ENCODE measurements around the gene HLCS. TPM values are rescaled to one million over a fixed set of nuclear protein-coding genes. Genes with fewer than 3 reads are reported as not detected.
A peak's percentile ranks its signal among the peaks of the same experiment; 100 is the strongest.

HLCS gene
- total and polyA plus RNA-seq, 2 donors (not counting 1 experiment from before 2014, with no cell fraction given): 23.1 to 40.0 TPM

DNA sequence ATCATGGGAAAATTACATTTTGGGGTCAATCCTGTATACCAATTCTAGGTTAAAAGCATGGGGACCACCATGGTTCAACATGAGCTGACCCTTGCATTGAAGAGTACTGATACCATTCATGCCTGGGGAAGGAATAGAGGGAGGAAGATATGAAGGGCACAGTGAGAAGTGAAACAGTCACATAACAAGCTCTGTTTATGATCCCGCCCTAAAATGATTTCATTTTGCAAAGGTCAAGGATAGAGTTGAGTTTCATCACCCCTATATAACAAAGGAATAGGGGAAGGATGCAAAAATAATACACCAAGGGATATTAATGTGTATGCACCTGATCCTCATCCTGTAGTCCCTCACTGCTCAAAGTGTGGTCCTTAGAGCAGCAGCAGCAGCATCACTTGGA, 2.5 kb upstream of the HLCS start:
- Histone ChIP-seq H3K36me3 (ENCODE audit: control insufficient read depth, insufficient read depth, low read length) (no peaks in the 10 kb centered on the region), H3K27ac (ENCODE audit: insufficient read depth, low read length) (no peak overlapping the region), H3K79me2 (ENCODE audit: control insufficient read depth, insufficient read depth, low read length) (no peaks in the 10 kb centered on the region), H3K4me3 (replicated peaks in 1 of 4; ENCODE audit: control extremely low read depth in 1 of 4, insufficient read depth in 1 of 4, low read depth in 3 of 4, low read length in 4 of 4) (no peak overlapping the region), H3K4me1 (ENCODE audit: control insufficient read depth, extremely low read depth, insufficient read depth, low read length) (no peaks in the 10 kb centered on the region), H4K20me1 (ENCODE audit: control insufficient read depth, extremely low read depth, insufficient read depth, low read length) (no peaks in the 10 kb centered on the region), H3K4me2 (ENCODE audit: extremely low read depth, insufficient read depth, low read length) (no peak overlapping the region), H3K9me3 (ENCODE audit: control insufficient read depth, insufficient read depth, low read depth, low read length) (no peaks in the 10 kb centered on the region), H3K9ac (ENCODE audit: insufficient read depth, low read length) (no peak overlapping the region), H3K27me3 (ENCODE audit: control insufficient read depth, insufficient read depth, low read length) (no peaks in the 10 kb centered on the region), H2AFZ (ENCODE audit: low read length) (no peak overlapping the region)
- TF ChIP-seq EZH2 (IDR thresholded peaks at IDR 0.05; ENCODE audit: low read length, missing control alignments): no peak
- TF ChIP-seq, protein P1, sequence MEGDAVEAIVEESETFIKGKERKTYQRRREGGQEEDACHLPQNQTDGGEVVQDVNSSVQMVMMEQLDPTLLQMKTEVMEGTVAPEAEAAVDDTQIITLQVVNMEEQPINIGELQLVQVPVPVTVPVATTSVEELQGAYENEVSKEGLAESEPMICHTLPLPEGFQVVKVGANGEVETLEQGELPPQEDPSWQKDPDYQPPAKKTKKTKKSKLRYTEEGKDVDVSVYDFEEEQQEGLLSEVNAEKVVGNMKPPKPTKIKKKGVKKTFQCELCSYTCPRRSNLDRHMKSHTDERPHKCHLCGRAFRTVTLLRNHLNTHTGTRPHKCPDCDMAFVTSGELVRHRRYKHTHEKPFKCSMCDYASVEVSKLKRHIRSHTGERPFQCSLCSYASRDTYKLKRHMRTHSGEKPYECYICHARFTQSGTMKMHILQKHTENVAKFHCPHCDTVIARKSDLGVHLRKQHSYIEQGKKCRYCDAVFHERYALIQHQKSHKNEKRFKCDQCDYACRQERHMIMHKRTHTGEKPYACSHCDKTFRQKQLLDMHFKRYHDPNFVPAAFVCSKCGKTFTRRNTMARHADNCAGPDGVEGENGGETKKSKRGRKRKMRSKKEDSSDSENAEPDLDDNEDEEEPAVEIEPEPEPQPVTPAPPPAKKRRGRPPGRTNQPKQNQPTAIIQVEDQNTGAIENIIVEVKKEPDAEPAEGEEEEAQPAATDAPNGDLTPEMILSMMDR (conservative IDR thresholded peaks at IDR 0.05 in 1 of 2, IDR thresholded peaks at IDR 0.05 in 1 of 2; ENCODE audit: low read depth in 1 of 2, low read length in 2 of 2): no peak
- no peak for DNase-seq (ENCODE audit: low read depth in 2 of 2)

GRCh38 chr21:36968414-36968813, 1.9 kb upstream of the HLCS start:
- no peaks in the 10 kb centered on the region for H4K20me1 ChIP-seq (ENCODE audit: control insufficient read depth, extremely low read depth, insufficient read depth, low read length)
- H3K4me2 ChIP-seq (ENCODE audit: extremely low read depth, insufficient read depth, low read length): no peak overlapping the region
- no peak for DNase-seq (ENCODE audit: low read depth in 2 of 2)
- H3K79me2 ChIP-seq (ENCODE audit: control insufficient read depth, insufficient read depth, low read length): no peaks in the 10 kb centered on the region
- H3K9ac ChIP-seq (ENCODE audit: insufficient read depth, low read length): no peak overlapping the region
- H3K4me1 ChIP-seq (ENCODE audit: control insufficient read depth, extremely low read depth, insufficient read depth, low read length): no peaks in the 10 kb centered on the region
- H3K27ac ChIP-seq (ENCODE audit: insufficient read depth, low read length): no peak overlapping the region
- no peak overlapping the region for H2AFZ ChIP-seq (ENCODE audit: low read length)
- H3K27me3 ChIP-seq (ENCODE audit: control insufficient read depth, insufficient read depth, low read length): no peaks in the 10 kb centered on the region
- no peaks in the 10 kb centered on the region for H3K9me3 ChIP-seq (ENCODE audit: control insufficient read depth, insufficient read depth, low read depth, low read length)
- no peak overlapping the region for H3K4me3 ChIP-seq (replicated peaks in 1 of 4; ENCODE audit: control extremely low read depth in 1 of 4, insufficient read depth in 1 of 4, low read depth in 3 of 4, low read length in 4 of 4)
- TF ChIP-seq EZH2 (IDR thresholded peaks at IDR 0.05; ENCODE audit: low read length, missing control alignments): no peak
- TF ChIP-seq, protein P1 (conservative IDR thresholded peaks at IDR 0.05 in 1 of 2, IDR thresholded peaks at IDR 0.05 in 1 of 2; ENCODE audit: low read depth in 1 of 2, low read length in 2 of 2): no peak
- H3K36me3 ChIP-seq (ENCODE audit: control insufficient read depth, insufficient read depth, low read length): no peaks in the 10 kb centered on the region

DNA sequence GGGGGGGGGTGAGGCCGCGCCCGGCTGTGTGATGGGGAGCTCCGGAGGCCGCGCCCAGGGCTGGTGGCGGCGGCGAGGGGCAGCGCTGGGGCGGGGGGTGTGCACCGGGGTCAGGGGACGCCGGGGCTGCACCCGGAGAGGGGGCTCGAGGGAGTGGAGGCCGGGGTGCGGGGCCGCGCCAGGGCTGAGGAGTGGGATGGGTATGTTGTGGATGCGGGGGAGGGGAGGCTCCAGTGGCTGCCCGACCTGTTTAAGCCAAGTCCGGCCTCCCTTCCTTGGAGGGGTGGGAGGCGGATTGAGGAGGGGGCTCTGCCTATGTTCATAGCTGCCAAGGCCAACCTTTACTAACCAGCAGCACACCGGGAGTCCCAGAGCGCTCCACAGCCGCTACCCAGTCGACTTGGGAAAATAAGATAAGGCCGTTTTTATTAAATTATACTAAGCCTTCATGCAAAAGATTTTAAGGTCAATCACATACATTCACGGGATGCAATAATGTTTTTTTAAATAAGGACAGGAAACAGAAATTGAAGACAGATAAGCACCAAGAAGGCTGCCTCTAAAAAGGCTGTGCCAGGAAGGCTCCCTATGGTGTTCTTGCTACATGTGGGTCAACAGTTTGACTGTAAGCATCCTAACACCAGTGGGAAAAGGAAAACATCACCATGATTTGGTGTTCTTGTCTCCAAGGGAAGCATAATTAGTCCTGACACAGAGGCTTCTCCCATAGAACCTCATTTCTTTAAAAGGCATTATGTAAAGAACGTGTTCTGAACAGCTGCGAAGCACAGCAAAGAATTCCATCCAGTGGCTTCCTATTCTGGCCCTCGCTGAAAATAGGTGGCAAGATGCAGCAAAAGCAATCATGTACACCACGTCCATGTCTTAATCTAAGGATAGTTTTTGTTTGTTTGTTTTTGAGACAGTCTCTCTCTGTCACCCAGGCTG, 626 bp upstream of the HLCS start:
- H3K9ac ChIP-seq (ENCODE audit: insufficient read depth, low read length): peak overlapping the region; percentile 48
- peak; percentile 8 to 20 for DNase-seq (ENCODE audit: low read depth in 2 of 2)

More for the DNA sequence above, 626 bp upstream of the HLCS start:
- H3K4me1 ChIP-seq (ENCODE audit: control insufficient read depth, extremely low read depth, insufficient read depth, low read length): no peaks in the 10 kb centered on the region
- no peaks in the 10 kb centered on the region for H3K79me2 ChIP-seq (ENCODE audit: control insufficient read depth, insufficient read depth, low read length)
- TF ChIP-seq, protein P1 (conservative IDR thresholded peaks at IDR 0.05 in 1 of 2, IDR thresholded peaks at IDR 0.05 in 1 of 2; ENCODE audit: low read depth in 1 of 2, low read length in 2 of 2): no peak
- no peak for TF ChIP-seq EZH2 (IDR thresholded peaks at IDR 0.05; ENCODE audit: low read length, missing control alignments)
- H3K9me3 ChIP-seq (ENCODE audit: control insufficient read depth, insufficient read depth, low read depth, low read length): no peaks in the 10 kb centered on the region
- no peaks in the 10 kb centered on the region for H3K36me3 ChIP-seq (ENCODE audit: control insufficient read depth, insufficient read depth, low read length)
- H3K27ac ChIP-seq (ENCODE audit: insufficient read depth, low read length): peak overlapping the region; percentile 40
- H2AFZ ChIP-seq (ENCODE audit: low read length): peak overlapping the region; percentile 15
- H4K20me1 ChIP-seq (ENCODE audit: control insufficient read depth, extremely low read depth, insufficient read depth, low read length): no peaks in the 10 kb centered on the region
- H3K4me3 ChIP-seq (replicated peaks in 1 of 4; ENCODE audit: control extremely low read depth in 1 of 4, insufficient read depth in 1 of 4, low read depth in 3 of 4, low read length in 4 of 4): peak overlapping the region; percentile 47 to 65 (median 54)
- no peaks in the 10 kb centered on the region for H3K27me3 ChIP-seq (ENCODE audit: control insufficient read depth, insufficient read depth, low read length)
- H3K4me2 ChIP-seq (ENCODE audit: extremely low read depth, insufficient read depth, low read length): peak overlapping the region; percentile 90
